Activated CD4-positive, alpha-beta T cell treated with anti-CD3 and anti-CD28 coated beads, Interleukin-2, amount 50 U/mL, for 24 hours (primary cell): ENCODE measurements around the gene PTPA.
A peak's percentile ranks its signal among the peaks of the same experiment; 100 is the strongest.
"Not testable (repeated sequence)": the region's sequence is repeated elsewhere in the genome, so short reads cannot be mapped to it uniquely, and the experiment has no call there.

Experiments used
- DNase-seq, 2 donors: peaks; one replicate each; pipeline ENCODE4 v3.0.0-alpha.2; 2020; ENCODE audit warnings: low read depth in 1 of 2, low spot score in 1 of 2

PTPA gene

DNA sequence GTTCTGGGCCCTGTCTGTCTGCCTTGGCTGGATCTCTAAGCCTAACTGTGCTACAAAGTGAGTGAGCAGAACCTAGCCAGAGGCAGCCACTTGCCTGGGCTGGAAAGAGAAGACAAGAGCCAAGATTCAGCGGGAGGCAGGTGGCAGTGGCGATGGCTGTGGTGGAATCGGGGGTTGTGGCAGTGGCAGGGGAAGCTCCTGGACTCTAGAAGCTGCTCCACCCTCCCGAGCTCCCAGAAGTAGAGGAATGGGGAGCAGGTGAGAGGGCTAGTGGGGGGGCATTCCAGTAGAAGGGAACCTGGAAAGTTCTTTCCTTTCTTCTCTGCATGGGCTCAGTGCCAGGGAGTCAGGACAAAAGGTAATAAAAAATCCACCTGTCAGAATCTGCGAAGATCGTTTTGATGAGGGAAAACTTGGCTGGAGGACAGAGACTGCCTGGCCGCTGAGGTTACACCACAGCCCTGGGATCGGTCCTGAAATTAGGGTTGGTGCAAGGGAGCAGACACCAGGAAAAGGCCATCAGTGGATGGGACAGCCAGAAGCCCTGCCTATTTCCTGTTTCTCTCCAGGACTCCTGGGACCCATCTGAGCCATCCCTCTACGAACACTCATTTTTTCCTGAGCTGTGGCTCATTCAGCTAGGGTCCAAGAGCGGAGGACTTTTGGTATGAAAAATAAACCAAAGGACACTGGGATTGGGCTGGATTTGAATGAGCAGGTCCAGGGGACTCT lies 2.2 kb upstream of the PTPA start:
- no peak for DNase-seq

DNA sequence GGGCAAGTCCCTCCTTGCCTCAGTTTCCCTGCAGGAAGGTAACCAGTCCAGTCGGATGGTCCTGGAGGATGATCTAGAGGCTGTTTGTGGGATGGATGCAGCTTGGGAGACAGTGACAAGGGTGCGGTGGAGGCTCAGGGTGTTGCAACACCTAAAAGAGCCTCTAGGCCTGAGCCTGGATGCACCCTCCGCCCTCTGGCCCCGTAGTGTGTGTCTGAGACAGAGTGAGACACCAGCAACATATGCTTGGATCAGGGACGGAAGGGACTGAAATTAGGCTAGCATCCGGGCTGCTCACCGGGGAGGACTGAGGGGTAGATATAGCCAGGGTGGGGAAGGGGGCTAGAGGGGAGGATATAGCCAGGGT lies 1.7 kb upstream of the PTPA start:
- DNase-seq = no peak

DNA sequence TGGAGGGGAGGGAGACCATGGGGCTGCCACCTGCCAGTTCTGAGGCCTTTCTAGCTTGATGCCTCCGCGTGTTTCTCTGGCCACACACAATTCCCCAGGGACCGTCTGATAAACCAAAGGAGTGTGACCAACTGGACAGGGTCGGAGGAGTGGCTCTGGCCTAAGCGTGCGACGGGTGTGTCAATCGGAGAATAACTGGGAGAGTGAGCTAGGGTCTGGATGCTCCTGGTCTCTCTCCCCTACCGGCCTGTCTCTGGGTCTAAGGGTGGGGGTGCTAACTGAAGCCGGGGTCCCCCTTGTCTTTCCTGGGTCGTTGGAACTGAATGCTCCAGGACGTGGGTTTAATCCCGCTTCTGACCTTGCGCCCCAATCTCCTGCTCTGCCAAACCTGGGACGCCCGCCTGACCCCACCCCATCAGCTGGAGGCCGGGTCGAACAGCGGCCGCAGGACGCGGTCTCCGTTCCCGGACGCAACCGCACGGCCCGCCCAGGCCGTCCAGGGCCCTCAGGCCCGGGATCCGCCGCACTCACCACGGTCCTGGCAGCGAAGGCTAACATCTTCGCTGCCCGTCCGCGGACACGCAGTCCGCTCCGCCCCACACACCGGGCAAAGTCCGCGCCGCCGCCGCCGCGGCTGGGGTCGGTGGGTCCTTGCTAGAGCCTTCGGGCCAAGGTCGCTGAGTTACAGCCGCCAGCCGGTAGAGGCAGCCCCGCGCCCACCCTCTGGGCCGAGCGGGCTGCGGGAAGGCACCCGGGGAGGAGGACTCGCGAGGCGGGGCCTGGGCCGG lies 1.1 kb upstream of the PTPA start:
- DNase-seq = no peak

DNA sequence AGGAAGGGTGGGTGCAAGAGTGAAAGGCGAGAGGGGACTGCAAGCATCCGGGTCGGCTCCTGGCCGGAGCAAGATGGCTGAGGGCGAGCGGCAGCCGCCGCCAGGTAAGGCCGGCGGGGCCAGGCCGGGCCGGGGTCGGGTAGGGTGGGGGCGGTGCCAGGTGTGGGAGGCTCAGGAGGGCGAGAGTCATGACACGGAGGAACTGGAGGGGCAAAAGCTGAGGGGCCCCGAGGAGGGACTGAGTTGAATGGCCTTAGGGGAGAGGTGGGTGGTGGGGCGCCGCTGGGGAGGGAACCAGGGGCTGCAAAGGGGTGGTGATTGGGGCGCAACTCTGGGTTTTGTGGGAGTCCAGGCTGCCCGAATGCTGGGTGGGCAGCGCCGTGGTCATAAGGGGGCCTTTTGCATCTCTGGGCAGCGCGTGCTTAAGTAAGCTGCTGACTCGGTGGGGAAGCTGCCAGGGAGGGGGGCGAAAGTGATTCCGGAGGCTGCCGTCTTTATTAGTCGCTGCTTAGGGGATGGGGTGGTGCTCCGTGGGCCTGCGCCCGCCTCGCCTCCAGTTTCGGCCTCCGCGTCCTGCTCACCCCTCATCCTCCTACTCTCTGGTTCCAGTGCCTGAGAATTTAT lies 425 bp downstream of the PTPA start:
- DNase-seq = peak in 1 of 2 donors; percentile 11

GRCh38 chr9:129112526-129112925 lies 1.3 kb downstream of the PTPA start:
- not testable (repeated sequence) for DNase-seq

DNA sequence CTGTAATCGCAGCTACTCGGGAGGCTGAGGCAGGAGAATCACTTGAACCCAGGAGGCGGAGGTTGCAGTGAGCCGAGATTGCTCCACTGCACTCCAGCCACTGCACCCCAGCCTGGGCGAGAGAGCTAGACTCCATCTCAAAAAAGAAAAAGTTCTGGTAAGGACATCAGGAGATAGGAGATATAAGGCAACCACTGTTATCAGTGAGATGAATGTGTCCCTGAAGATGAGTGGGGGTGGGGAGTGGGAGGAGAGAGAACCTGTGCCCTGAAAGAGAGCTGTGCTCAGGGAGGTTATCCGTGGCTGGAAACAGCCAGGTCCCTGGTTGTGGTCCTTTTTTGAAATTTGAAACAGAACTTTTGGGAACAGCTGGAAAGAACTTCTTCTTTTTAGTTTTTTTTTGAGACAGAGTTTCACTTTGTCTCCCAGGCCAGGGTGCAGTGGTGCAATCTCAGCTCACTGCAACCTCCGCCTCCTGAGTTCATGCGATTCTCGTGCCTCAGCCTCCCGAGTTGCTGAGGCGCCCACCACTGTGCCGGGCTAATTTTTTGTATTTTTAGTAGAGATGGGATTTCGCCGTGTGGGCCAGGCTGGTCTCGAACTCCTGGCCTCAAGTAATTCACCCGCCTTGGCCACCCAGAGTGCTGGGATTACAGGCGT lies 2.6 kb downstream of the PTPA start:
- no peak for DNase-seq

DNA sequence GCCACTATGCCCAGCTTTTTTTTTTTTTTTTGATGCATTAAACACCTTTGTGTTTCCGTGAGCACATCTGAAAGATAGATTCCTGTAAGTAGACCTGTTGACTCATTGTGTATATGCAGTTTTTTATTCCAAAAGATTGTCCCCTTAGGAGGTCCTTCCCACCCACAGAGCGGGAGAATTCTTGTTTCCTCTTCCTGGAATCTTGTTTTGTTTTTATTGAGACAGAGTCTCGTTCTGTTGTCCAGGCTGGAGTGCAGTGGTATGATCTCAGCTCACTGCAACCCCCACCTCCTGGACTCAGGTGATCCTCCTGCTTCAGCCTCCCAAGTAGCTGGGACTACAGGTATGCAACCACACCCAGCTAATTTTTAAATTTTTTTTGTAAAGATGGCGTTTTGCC lies 7.6 kb downstream of the PTPA start:
- DNase-seq = no peak

DNA sequence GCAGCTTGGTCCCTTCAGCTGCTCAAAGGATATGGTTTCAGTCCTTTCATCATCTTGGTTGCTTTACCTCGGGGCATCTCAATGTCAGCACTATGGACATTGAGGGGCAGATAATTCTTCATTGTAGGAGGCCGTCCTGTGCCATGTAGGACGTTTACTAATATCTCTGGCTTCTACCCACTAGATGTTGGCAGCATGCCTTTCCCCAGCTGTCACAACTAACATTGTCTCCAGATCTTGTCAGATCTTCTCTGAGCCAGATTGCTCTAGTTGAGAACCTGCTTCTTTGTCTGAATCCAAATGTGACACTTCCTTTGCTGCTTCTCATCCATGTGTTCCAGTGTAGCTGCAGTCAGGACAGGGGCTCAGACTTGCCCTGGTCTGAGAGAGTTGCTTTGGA lies 10.3 kb downstream of the PTPA start:
- DNase-seq = no peak

- DNase-seq = no peak
These were observed 10.9 kb downstream of the PTPA start for GRCh38 chr9:129122133-129122532.

DNA sequence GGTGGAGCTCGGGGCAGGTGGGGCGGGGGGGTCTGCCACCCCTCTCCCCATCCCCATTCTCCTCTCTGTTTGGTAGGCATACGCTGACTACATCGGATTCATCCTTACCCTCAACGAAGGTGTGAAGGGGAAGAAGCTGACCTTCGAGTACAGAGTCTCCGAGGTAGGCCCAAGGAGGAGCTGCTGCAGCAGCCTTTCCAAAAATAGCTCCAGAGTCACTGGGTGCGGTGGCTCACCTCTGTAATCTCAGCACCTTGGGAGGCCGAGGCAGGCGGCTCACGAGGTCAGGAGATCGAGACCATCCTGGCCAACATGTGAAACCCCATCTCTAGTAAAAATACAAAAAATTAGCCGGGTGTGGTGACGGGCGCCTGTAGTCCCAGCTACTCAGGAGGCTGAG lies 11.8 kb downstream of the PTPA start:
- DNase-seq = not testable (repeated sequence)

GRCh38 chr9:129124506-129125069 lies 13.4 kb downstream of the PTPA start:
- DNase-seq = no peak

GRCh38 chr9:129125478-129125877 lies 14.3 kb downstream of the PTPA start:
- no peak for DNase-seq

- no peak for DNase-seq
These were observed 15.8 kb downstream of the PTPA start for GRCh38 chr9:129126749-129127618.

- DNase-seq = no peak
These were observed 17.5 kb downstream of the PTPA start for GRCh38 chr9:129128689-129129088.

DNA sequence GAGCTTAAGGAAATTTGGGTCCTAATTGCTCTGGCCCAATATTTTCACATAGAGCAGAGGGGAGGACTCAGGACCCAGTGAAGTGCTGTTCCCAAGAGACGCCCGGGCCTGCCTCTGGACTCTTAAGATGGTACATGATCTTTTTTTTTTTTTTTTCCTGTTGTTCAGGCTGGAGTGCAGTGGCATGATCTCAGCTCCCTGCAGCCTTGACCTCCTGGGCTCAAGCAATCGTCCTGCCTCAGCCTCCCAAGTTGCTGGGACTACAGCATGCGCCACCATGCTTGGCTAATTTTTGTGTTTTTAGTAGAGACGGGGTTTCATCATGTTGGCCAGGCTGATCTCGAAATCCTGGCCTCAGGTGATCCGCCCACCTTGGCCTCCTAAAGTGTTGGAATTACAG lies 19.1 kb downstream of the PTPA start:
- not testable (repeated sequence) for DNase-seq

GRCh38 chr9:129130791-129131190 lies 19.6 kb downstream of the PTPA start:
- no peak for DNase-seq

DNA sequence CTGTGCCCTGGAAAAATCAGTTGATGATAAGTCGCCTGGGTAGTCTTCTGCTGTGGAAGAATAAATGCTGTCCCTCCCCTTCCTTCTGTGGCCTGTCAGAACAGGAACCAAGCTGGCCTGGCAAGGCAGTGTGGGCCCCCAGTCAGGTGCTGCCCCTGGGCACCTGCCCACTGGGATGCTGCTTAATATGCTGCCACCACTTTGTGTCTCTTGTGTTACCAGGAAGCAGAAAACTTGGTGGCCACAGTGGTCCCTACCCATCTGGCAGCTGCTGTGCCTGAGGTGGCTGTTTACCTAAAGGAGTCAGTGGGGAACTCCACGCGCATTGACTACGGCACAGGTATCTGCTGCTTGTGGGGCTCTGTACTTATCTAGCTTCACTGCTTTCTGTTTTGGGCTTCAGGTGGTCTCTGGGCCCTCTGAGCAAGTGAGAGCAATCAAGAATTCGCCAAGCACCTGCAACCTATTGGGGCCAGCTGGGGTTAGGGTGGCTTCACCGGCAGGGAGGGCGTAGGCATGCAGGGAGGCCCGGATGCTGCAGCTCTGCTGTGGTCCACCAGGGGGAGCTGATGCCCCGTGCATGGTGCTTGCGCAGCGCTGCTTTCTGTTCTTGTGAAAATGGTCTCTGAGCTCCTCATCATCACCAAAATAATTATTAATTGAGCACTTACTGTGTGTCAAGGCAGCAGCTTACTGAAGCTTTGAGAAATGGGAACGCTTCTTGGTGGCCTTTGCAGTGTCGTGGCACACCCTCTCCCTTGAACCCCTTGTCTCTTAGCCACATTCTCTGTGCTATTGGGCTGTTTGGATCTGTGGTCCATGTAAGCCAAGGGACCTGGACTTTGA lies 20.3 kb downstream of the PTPA start:
- DNase-seq = peak; percentile 77

GRCh38 chr9:129133082-129133481 lies 21.9 kb downstream of the PTPA start:
- no peak for DNase-seq

DNA sequence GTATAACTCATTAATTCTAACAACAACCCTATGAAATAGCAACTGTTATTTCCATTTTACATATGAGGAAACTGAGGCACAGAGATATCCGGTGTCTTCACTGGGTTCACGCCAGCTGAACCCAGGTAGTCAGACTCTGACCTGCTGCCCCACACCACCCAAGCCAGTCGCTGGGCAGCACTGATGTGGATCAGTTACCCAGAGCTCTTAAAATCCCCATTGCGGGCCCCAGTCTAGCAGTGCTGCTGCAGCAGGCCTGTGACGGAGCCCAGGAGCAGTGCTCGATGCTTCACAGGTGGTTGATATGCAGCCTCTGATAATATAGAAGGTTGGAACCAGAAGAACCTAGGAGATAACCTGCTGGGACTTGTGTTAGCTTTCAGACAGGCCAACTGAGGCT lies 24.3 kb downstream of the PTPA start:
- DNase-seq = no peak
